ENCODE results near the gene KRT4. TPM values are rescaled to one million over a fixed set of nuclear protein-coding genes. Genes with fewer than 3 reads are reported as not detected.

Gene KRT4
- total RNA-seq, 1 experiment from 2014 or later = not detected

GRCh38 chr12:52763036-52763659, 50.8 kb downstream of the KRT4 start:
- no peaks in the 10 kb centered on the region for H3K36me3 ChIP-seq (ENCODE audit: control insufficient read depth in 1 of 2, insufficient read depth in 2 of 2, low read length in 2 of 2)
- POLR2A ChIA-PET = no interaction called here
- BruUV-seq (replicated peaks) = no TSS peak
- H3K9me2 ChIP-seq (ENCODE audit: insufficient read depth) = no peaks in the 10 kb centered on the region
- DNase-seq (ENCODE audit: low read depth, low spot score) (no peak), ATAC-seq (no peak)
- no peak overlapping the region for H3K9ac ChIP-seq (ENCODE audit: low read length)
- no peak overlapping the region for H3K4me3 ChIP-seq (replicated peaks in 1 of 2; ENCODE audit: low read depth in 1 of 2, low read length in 2 of 2)
- no peak overlapping the region for H3K27ac ChIP-seq (ENCODE audit: low read depth, low read length)
- H2AFZ ChIP-seq (ENCODE audit: low read depth, low read length, poor library complexity, severe bottlenecking) = no peak overlapping the region
- no peaks in the 10 kb centered on the region for H4K20me1 ChIP-seq (ENCODE audit: insufficient read depth)
- H3K4me2 ChIP-seq (ENCODE audit: low read length) = no peak overlapping the region
- H3K9me3 ChIP-seq (ENCODE audit: control insufficient read depth in 1 of 2, insufficient read depth in 1 of 2, low read depth in 1 of 2, low read length in 2 of 2) = no peaks in the 10 kb centered on the region
- TF ChIP-seq CTCF (IDR thresholded peaks at IDR 0.05 in 2 of 3, conservative IDR thresholded peaks at IDR 0.05 in 1 of 3; ENCODE audit: borderline replicate concordance in 1 of 3, insufficient read depth in 1 of 3, low read depth in 2 of 3, low read length in 2 of 3) = no peak
- no peak for TF ChIP-seq RAD21 (IDR thresholded peaks at IDR 0.05; ENCODE audit: low read depth)
- TF ChIP-seq SIN3A (IDR thresholded peaks at IDR 0.05; ENCODE audit: low read depth) = no peak
- TF ChIP-seq JUND (IDR thresholded peaks at IDR 0.05) = no peak
- TF ChIP-seq TCF7L2 (IDR thresholded peaks at IDR 0.05; ENCODE audit: borderline replicate concordance, extremely low read depth, insufficient read depth, insufficient read length) = no peak
- no peak for TF ChIP-seq POLR2AphosphoS5 (IDR thresholded peaks at IDR 0.05; ENCODE audit: low read depth, low read length)
- no peak for TF ChIP-seq POLR2A (IDR thresholded peaks at IDR 0.05; ENCODE audit: borderline replicate concordance, extremely low read depth, insufficient read depth, insufficient read length)
- TF ChIP-seq ELF1 (IDR thresholded peaks at IDR 0.05; ENCODE audit: borderline replicate concordance, low read depth) = no peak
- TF ChIP-seq REST (IDR thresholded peaks at IDR 0.05; ENCODE audit: low read depth) = no peak
- CTCF ChIA-PET = no interaction called here
- intact Hi-C loops (cut with micrococcal nuclease) = no loop called here
- RAD21 ChIA-PET (ENCODE audit: low non-redundant PET in 1 of 2, low total read pairs in 2 of 2, uncharacterized antibody in 2 of 2, unreplicated experiment in 2 of 2) = interaction anchor here in 1 of 2 experiments (0.8 kb wide), 1 partner anchor 103 kb away, joined by 3 read pairs; no protein-coding TSS in a partner anchor
- H3K27me3 ChIP-seq (ENCODE audit: insufficient read depth, low read length) = peaks cover 12% of the 10 kb centered on the region; the same call in 1 of the 2 replicates
- no peaks in the 10 kb centered on the region for H3K4me1 ChIP-seq (ENCODE audit: control insufficient read depth in 1 of 2, insufficient read depth in 2 of 2, low read length in 2 of 2)
- H3K79me2 ChIP-seq (ENCODE audit: insufficient read depth, low read length) = no peaks in the 10 kb centered on the region
